ENCODE results near the gene ARID4B.

Gene ARID4B

GRCh38 chr1:235304549-235305451 is 23.2 kb downstream of the ARID4B start (continued):
- TF ChIP-seq CTCF (tag by site-specific recombination; IDR thresholded peaks at IDR 0.05) (no peak), BCL11A (tag by site-specific recombination; IDR thresholded peaks at IDR 0.05; ENCODE audit: low read depth) (no peak), ZNF169 (tag by site-specific recombination; IDR thresholded peaks at IDR 0.05) (no peak), ZNF433 (tag by site-specific recombination; IDR thresholded peaks at IDR 0.05; ENCODE audit: low read depth) (no peak), ZNF324 (tag by site-specific recombination; IDR thresholded peaks at IDR 0.05) (no peak), ZNF518A (tag by site-specific recombination; conservative IDR thresholded peaks at IDR 0.05; ENCODE audit: low read depth) (no peak), ZNF302 (tag by site-specific recombination; IDR thresholded peaks at IDR 0.05; ENCODE audit: low read depth) (no peak), ZXDB (tag by site-specific recombination; IDR thresholded peaks at IDR 0.05) (peak; percentile 58), ZSCAN30 (tag by site-specific recombination; IDR thresholded peaks at IDR 0.05) (no peak), ZNF473 (tag by site-specific recombination; IDR thresholded peaks at IDR 0.05) (no peak), SP2 (tag by site-specific recombination; IDR thresholded peaks at IDR 0.05) (no peak), ZFP3 (tag by site-specific recombination; IDR thresholded peaks at IDR 0.05; ENCODE audit: low read depth) (no peak), ZNF664 (tag by site-specific recombination; IDR thresholded peaks at IDR 0.05) (no peak), MEIS1 (CRISPR knock-in tag; IDR thresholded peaks at IDR 0.05; ENCODE audit: borderline replicate concordance) (no peak), RBAK (tag by site-specific recombination; IDR thresholded peaks at IDR 0.05) (no peak), ZNF791 (tag by site-specific recombination; IDR thresholded peaks at IDR 0.05) (no peak), ZNF677 (tag by site-specific recombination; IDR thresholded peaks at IDR 0.05) (no peak), KLF7 (tag by site-specific recombination; IDR thresholded peaks at IDR 0.05; ENCODE audit: borderline replicate concordance) (no peak)
- TF ChIP-seq, protein P1, sequence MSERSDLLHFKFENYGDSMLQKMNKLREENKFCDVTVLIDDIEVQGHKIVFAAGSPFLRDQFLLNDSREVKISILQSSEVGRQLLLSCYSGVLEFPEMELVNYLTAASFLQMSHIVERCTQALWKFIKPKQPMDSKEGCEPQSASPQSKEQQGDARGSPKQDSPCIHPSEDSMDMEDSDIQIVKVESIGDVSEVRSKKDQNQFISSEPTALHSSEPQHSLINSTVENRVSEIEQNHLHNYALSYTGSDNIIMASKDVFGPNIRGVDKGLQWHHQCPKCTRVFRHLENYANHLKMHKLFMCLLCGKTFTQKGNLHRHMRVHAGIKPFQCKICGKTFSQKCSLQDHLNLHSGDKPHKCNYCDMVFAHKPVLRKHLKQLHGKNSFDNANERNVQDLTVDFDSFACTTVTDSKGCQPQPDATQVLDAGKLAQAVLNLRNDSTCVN (tag by site-specific recombination; optimal IDR thresholded peaks at IDR 0.05), result no peak
- TF ChIP-seq, protein P2, sequence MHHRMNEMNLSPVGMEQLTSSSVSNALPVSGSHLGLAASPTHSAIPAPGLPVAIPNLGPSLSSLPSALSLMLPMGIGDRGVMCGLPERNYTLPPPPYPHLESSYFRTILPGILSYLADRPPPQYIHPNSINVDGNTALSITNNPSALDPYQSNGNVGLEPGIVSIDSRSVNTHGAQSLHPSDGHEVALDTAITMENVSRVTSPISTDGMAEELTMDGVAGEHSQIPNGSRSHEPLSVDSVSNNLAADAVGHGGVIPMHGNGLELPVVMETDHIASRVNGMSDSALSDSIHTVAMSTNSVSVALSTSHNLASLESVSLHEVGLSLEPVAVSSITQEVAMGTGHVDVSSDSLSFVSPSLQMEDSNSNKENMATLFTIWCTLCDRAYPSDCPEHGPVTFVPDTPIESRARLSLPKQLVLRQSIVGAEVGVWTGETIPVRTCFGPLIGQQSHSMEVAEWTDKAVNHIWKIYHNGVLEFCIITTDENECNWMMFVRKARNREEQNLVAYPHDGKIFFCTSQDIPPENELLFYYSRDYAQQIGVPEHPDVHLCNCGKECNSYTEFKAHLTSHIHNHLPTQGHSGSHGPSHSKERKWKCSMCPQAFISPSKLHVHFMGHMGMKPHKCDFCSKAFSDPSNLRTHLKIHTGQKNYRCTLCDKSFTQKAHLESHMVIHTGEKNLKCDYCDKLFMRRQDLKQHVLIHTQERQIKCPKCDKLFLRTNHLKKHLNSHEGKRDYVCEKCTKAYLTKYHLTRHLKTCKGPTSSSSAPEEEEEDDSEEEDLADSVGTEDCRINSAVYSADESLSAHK (tag by site-specific recombination; IDR thresholded peaks at IDR 0.05), result no peak
- TF ChIP-seq, protein P3, sequence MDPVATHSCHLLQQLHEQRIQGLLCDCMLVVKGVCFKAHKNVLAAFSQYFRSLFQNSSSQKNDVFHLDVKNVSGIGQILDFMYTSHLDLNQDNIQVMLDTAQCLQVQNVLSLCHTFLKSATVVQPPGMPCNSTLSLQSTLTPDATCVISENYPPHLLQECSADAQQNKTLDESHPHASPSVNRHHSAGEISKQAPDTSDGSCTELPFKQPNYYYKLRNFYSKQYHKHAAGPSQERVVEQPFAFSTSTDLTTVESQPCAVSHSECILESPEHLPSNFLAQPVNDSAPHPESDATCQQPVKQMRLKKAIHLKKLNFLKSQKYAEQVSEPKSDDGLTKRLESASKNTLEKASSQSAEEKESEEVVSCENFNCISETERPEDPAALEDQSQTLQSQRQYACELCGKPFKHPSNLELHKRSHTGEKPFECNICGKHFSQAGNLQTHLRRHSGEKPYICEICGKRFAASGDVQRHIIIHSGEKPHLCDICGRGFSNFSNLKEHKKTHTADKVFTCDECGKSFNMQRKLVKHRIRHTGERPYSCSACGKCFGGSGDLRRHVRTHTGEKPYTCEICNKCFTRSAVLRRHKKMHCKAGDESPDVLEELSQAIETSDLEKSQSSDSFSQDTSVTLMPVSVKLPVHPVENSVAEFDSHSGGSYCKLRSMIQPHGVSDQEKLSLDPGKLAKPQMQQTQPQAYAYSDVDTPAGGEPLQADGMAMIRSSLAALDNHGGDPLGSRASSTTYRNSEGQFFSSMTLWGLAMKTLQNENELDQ (tag by site-specific recombination; IDR thresholded peaks at IDR 0.05; ENCODE audit: low read depth), result no peak
